ENCODE data around the gene FCAR.
"Not testable (repeated sequence)": the region's sequence is repeated elsewhere in the genome, so short reads cannot be mapped to it uniquely, and the experiment has no call there.

Gene FCAR

GRCh38 chr19:54873990-54874389 lies at the start of gene FCAR:
Gene FCAR, plus strand, starts transcription at chr19:54874235. Its CDS starts 55 bp downstream, at chr19:54874290.
- no peak within 1 kb of the TSS for H3K4me3 Mint-ChIP-seq
- H3K27ac Mint-ChIP-seq: no peak within 1 kb of the TSS
- peaks cover 10% of the 10 kb centered on the region for H3K27me3 Mint-ChIP-seq (ENCODE audit: low read depth)
- no peaks in the 10 kb centered on the region for H3K9me3 Mint-ChIP-seq
- H3K4me1 Mint-ChIP-seq (ENCODE audit: low read depth): peaks cover 3% of the 10 kb centered on the region
- H3K36me3 Mint-ChIP-seq (ENCODE audit: low read depth): no peaks in the 10 kb centered on the region

DNA sequence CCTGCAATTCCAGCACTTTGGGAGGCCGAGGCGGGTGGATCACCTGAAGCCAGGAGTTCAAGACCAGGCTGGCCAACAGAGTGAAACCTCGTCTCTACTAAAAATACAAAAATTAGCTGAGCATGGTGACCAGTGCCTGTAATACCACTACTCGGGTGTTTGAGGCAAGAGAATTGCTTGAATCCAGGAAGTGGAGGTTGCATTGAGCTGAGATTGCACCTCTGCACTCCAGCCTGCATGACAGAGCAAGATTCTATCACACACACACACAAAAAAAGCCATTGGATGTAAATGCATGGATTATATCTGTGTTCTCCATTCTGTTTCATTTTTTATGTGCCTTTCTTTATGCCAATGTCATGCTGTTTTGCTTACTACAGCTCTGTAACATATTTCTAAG lies 49.6 kb upstream of the FCAR start:
- not testable (repeated sequence) for H3K4me1 Mint-ChIP-seq (ENCODE audit: low read depth); H3K4me3 Mint-ChIP-seq; H3K27me3 Mint-ChIP-seq (ENCODE audit: low read depth); H3K36me3 Mint-ChIP-seq (ENCODE audit: low read depth); H3K9me3 Mint-ChIP-seq; H3K27ac Mint-ChIP-seq

DNA sequence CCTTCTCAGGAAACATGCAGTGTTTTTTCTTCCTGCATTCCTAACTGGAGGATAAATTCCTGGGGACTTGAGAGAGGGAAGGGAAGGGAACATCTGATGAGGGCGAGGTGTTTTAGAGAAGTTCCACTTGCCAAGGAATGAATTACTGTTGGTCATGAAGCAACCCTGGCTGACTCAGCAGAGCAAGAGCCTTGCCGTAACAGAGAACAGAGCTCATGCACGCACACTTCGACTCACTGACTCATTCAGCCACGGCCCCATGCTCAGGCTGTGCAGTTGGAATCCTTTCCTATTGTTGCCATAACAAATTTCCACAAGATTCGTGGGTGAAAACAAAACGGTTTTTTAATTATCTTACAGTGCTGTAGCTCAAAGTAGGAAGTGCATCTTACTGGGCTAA lies 48.7 kb upstream of the FCAR start:
- not testable (repeated sequence) for H3K36me3 Mint-ChIP-seq (ENCODE audit: low read depth); H3K4me1 Mint-ChIP-seq (ENCODE audit: low read depth); H3K4me3 Mint-ChIP-seq; H3K27ac Mint-ChIP-seq; H3K9me3 Mint-ChIP-seq; H3K27me3 Mint-ChIP-seq (ENCODE audit: low read depth)

GRCh38 chr19:54828064-54828463 lies 46.0 kb upstream of the FCAR start:
- not testable (repeated sequence) for H3K27me3 Mint-ChIP-seq (ENCODE audit: low read depth); H3K4me3 Mint-ChIP-seq; H3K4me1 Mint-ChIP-seq (ENCODE audit: low read depth); H3K36me3 Mint-ChIP-seq (ENCODE audit: low read depth); H3K27ac Mint-ChIP-seq; H3K9me3 Mint-ChIP-seq

GRCh38 chr19:54832496-54832895 lies 41.5 kb upstream of the FCAR start, which contains the start of gene KIR2DS4:
Gene KIR2DS4, plus strand, starts transcription at chr19:54832676.
- H3K9me3 Mint-ChIP-seq; H3K36me3 Mint-ChIP-seq (ENCODE audit: low read depth); H3K27ac Mint-ChIP-seq; H3K4me1 Mint-ChIP-seq (ENCODE audit: low read depth); H3K27me3 Mint-ChIP-seq (ENCODE audit: low read depth); H3K4me3 Mint-ChIP-seq: not testable (repeated sequence)

GRCh38 chr19:54835126-54835525 lies 38.9 kb upstream of the FCAR start:
- H3K4me3 Mint-ChIP-seq; H3K27ac Mint-ChIP-seq; H3K9me3 Mint-ChIP-seq; H3K4me1 Mint-ChIP-seq (ENCODE audit: low read depth); H3K36me3 Mint-ChIP-seq (ENCODE audit: low read depth); H3K27me3 Mint-ChIP-seq (ENCODE audit: low read depth): not testable (repeated sequence)

- not testable (repeated sequence) for H3K27ac Mint-ChIP-seq; H3K27me3 Mint-ChIP-seq (ENCODE audit: low read depth); H3K9me3 Mint-ChIP-seq; H3K4me3 Mint-ChIP-seq; H3K4me1 Mint-ChIP-seq (ENCODE audit: low read depth); H3K36me3 Mint-ChIP-seq (ENCODE audit: low read depth)
These were observed 36.5 kb upstream of the FCAR start for GRCh38 chr19:54837522-54837921.

GRCh38 chr19:54843171-54843570 lies 30.9 kb upstream of the FCAR start:
- not testable (repeated sequence) for H3K27me3 Mint-ChIP-seq (ENCODE audit: low read depth)

GRCh38 chr19:54850061-54850640 lies 23.9 kb upstream of the FCAR start, which contains the start of gene KIR3DL2:
Gene KIR3DL2, plus strand, starts transcription at chr19:54850443. Its CDS starts 33 bp downstream, at chr19:54850476.
- not testable (repeated sequence) for H3K4me1 Mint-ChIP-seq (ENCODE audit: low read depth); H3K27me3 Mint-ChIP-seq (ENCODE audit: low read depth); H3K9me3 Mint-ChIP-seq; H3K27ac Mint-ChIP-seq; H3K4me3 Mint-ChIP-seq; H3K36me3 Mint-ChIP-seq (ENCODE audit: low read depth)

More at GRCh38 chr19:54843171-54843570, 30.9 kb upstream of the FCAR start:
- H3K36me3 Mint-ChIP-seq (ENCODE audit: low read depth); H3K4me1 Mint-ChIP-seq (ENCODE audit: low read depth); H3K4me3 Mint-ChIP-seq; H3K9me3 Mint-ChIP-seq; H3K27ac Mint-ChIP-seq: not testable (repeated sequence)

GRCh38 chr19:54850930-54851329 lies 23.1 kb upstream of the FCAR start:
- Mint-ChIP-seq H3K36me3 (ENCODE audit: low read depth) (no peaks in the 10 kb centered on the region), H3K27ac (no peak overlapping the region), H3K4me3 (no peak overlapping the region), H3K27me3 (ENCODE audit: low read depth) (no peaks in the 10 kb centered on the region), H3K4me1 (ENCODE audit: low read depth) (no peaks in the 10 kb centered on the region), H3K9me3 (no peaks in the 10 kb centered on the region)

GRCh38 chr19:54851353-54851752 lies 22.7 kb upstream of the FCAR start:
- Mint-ChIP-seq H3K27me3 (ENCODE audit: low read depth) (no peaks in the 10 kb centered on the region), H3K27ac (no peak overlapping the region), H3K4me1 (ENCODE audit: low read depth) (no peaks in the 10 kb centered on the region), H3K36me3 (ENCODE audit: low read depth) (no peaks in the 10 kb centered on the region), H3K4me3 (no peak overlapping the region), H3K9me3 (no peaks in the 10 kb centered on the region)

DNA sequence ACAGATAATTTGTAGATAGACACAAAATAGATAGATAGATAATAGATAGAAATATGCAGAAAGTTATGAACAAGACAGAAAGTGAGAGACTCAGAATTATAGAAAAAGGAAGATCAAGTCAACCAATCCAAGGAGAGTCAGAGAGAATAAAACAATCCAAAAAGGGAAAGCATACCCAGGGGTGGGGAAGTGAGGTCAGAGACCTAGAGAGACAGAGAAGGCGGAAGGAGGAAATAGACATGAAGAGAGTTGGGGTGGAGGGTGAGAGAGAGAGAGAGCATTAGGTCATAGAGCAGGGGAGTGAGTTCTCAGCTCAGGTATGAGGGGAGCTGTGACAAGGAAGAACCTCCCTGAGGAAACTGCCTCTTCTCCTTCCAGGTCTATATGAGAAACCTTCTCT lies 18.8 kb upstream of the FCAR start:
- not testable (repeated sequence) for H3K4me1 Mint-ChIP-seq (ENCODE audit: low read depth); H3K9me3 Mint-ChIP-seq; H3K36me3 Mint-ChIP-seq (ENCODE audit: low read depth); H3K27me3 Mint-ChIP-seq (ENCODE audit: low read depth); H3K4me3 Mint-ChIP-seq; H3K27ac Mint-ChIP-seq

GRCh38 chr19:54858476-54858875 lies 15.6 kb upstream of the FCAR start:
- not testable (repeated sequence) for H3K36me3 Mint-ChIP-seq (ENCODE audit: low read depth); H3K27me3 Mint-ChIP-seq (ENCODE audit: low read depth); H3K4me3 Mint-ChIP-seq; H3K27ac Mint-ChIP-seq; H3K4me1 Mint-ChIP-seq (ENCODE audit: low read depth); H3K9me3 Mint-ChIP-seq

DNA sequence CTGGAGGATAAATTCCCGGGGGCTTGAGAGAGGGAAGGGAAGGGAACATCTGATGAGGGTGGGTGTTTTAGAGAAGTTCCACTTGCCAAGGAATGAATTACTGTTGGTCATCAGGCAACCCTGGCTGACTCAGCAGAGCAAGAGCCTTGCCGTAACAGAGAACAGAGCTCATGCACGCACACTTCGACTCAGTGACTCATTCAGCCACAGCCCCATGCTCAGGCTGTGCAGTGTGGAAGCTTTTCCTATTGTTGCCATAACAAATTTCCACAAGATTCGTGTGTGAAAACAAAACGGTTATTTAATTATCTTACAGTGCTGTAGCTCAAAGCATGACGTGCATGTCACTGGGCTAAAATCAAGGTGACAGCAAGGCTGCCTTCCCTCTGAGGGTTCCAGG lies 14.6 kb upstream of the FCAR start:
- not testable (repeated sequence) for H3K4me3 Mint-ChIP-seq; H3K27ac Mint-ChIP-seq; H3K27me3 Mint-ChIP-seq (ENCODE audit: low read depth); H3K9me3 Mint-ChIP-seq; H3K4me1 Mint-ChIP-seq (ENCODE audit: low read depth); H3K36me3 Mint-ChIP-seq (ENCODE audit: low read depth)

DNA sequence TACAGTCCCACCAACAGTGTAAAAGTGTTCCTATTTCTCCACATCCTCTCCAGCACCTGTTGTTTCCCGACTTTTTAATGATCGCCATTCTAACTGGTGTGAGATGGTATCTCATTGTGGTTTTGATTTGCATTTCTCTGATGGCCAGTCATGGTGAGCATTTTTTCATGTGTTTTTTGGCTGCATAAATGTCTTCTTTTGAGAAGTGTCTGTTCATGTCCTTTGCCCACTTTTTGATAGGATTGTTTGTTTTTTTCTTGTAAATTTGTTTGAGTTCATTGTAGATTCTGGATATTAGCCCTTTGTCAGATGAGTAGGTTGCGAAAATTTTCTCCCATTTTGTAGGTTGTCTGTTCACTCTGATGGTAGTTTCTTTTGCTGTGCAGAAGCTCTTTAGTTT lies 10.6 kb upstream of the FCAR start:
- H3K4me1 Mint-ChIP-seq (ENCODE audit: low read depth); H3K36me3 Mint-ChIP-seq (ENCODE audit: low read depth); H3K27me3 Mint-ChIP-seq (ENCODE audit: low read depth); H3K4me3 Mint-ChIP-seq; H3K9me3 Mint-ChIP-seq; H3K27ac Mint-ChIP-seq: not testable (repeated sequence)

- Mint-ChIP-seq H3K27ac (no peak overlapping the region), H3K9me3 (peaks cover 5% of the 10 kb centered on the region), H3K4me3 (no peak overlapping the region), H3K4me1 (ENCODE audit: low read depth) (peaks cover 3% of the 10 kb centered on the region), H3K27me3 (ENCODE audit: low read depth) (peaks cover 4% of the 10 kb centered on the region), H3K36me3 (ENCODE audit: low read depth) (no peaks in the 10 kb centered on the region)
These were observed 2.3 kb upstream of the FCAR start for GRCh38 chr19:54871696-54872095.
